Prostate gland (tissue), 2 donors: ENCODE results near the gene KCNH6.

Experiments
- CTCF ChIP-seq, 4 experiments: fragments of 200-600 bp in 2 of 4; fragments of 450-650 bp in 2 of 4; sonication (generic) in 2 of 4; IDR thresholded peaks; 1 replicate in 3 of 4; 2 replicates in 1 of 4; pipeline ENCODE4 v1.5.1; 2016 to 2019; ENCODE audit warnings: antibody characterized with exemption in 4 of 4, mild to moderate bottlenecking in 2 of 4, moderate library complexity in 2 of 4
- POLR2A ChIP-seq: fragments of 450-650 bp; IDR thresholded peaks from one replicate; pipeline ENCODE4 v1.6.1; 2016; ENCODE audit warnings: antibody characterized with exemption, mild to moderate bottlenecking

- TF ChIP-seq CTCF (IDR thresholded peaks at IDR 0.05) (no peak), POLR2A (no peak)
Observed at GRCh38 chr17:63561819-63562218, 38.7 kb downstream of the KCNH6 start.
